Measurements from ENCODE around the gene ANXA3. TPM values are rescaled to one million over a fixed set of nuclear protein-coding genes. Genes with fewer than 3 reads are reported as not detected.

The ANXA3 gene
- total RNA-seq, 1 donor from 2014 or later: 1.9 TPM

GRCh38 chr4:78642934-78643333 is 91.4 kb downstream of the ANXA3 start:
- Mint-ChIP-seq H3K27ac (no peak overlapping the region), H3K4me1 (peaks cover 33% of the 10 kb centered on the region), H3K4me3 (no peak overlapping the region), H3K36me3 (ENCODE audit: low read depth) (no peaks in the 10 kb centered on the region), H3K27me3 (no peaks in the 10 kb centered on the region), H3K9me3 (no peaks in the 10 kb centered on the region)
- no peak for DNase-seq
- intact Hi-C loops (cut with micrococcal nuclease): no loop called here

GRCh38 chr4:78644063-78644691 is 92.6 kb downstream of the ANXA3 start:
- Mint-ChIP-seq H3K27ac (no peak overlapping the region), H3K36me3 (ENCODE audit: low read depth) (no peaks in the 10 kb centered on the region), H3K9me3 (no peaks in the 10 kb centered on the region), H3K4me3 (no peak overlapping the region), H3K4me1 (peaks cover 23% of the 10 kb centered on the region), H3K27me3 (no peaks in the 10 kb centered on the region)
- intact Hi-C loops (cut with micrococcal nuclease): no loop called here
- no peak for DNase-seq

GRCh38 chr4:78644744-78645330 is 93.3 kb downstream of the ANXA3 start:
- Mint-ChIP-seq H3K36me3 (ENCODE audit: low read depth) (no peaks in the 10 kb centered on the region), H3K27me3 (no peaks in the 10 kb centered on the region), H3K4me3 (no peak overlapping the region), H3K27ac (no peak overlapping the region), H3K9me3 (peaks cover 2% of the 10 kb centered on the region), H3K4me1 (peaks cover 20% of the 10 kb centered on the region)
- DNase-seq: peak; percentile 82
- intact Hi-C loops (cut with micrococcal nuclease): no loop called here

GRCh38 chr4:78645853-78646757 is 94.5 kb downstream of the ANXA3 start:
- Mint-ChIP-seq H3K27me3 (no peaks in the 10 kb centered on the region), H3K4me3 (no peak overlapping the region), H3K4me1 (peaks cover 17% of the 10 kb centered on the region), H3K36me3 (ENCODE audit: low read depth) (no peaks in the 10 kb centered on the region), H3K9me3 (peaks cover 6% of the 10 kb centered on the region), H3K27ac (no peak overlapping the region)
- DNase-seq: no peak
- intact Hi-C loops (cut with micrococcal nuclease): no loop called here

GRCh38 chr4:78647272-78647671 is 95.7 kb downstream of the ANXA3 start:
- no peaks in the 10 kb centered on the region for H3K36me3 Mint-ChIP-seq (ENCODE audit: low read depth)
- H3K9me3 Mint-ChIP-seq: peaks cover 6% of the 10 kb centered on the region
- no peak overlapping the region for H3K27ac Mint-ChIP-seq
- H3K4me1 Mint-ChIP-seq: peaks cover 14% of the 10 kb centered on the region
- H3K4me3 Mint-ChIP-seq: no peak overlapping the region
- H3K27me3 Mint-ChIP-seq: no peaks in the 10 kb centered on the region
- DNase-seq: no peak
- intact Hi-C loops (cut with micrococcal nuclease): no loop called here

GRCh38 chr4:78648640-78649363 is 97.2 kb downstream of the ANXA3 start:
- intact Hi-C loops (cut with micrococcal nuclease): no loop called here
- no peaks in the 10 kb centered on the region for H3K36me3 Mint-ChIP-seq (ENCODE audit: low read depth)
- no peak for DNase-seq
- H3K27ac Mint-ChIP-seq: no peak overlapping the region
- peaks cover 6% of the 10 kb centered on the region for H3K9me3 Mint-ChIP-seq
- peaks cover 7% of the 10 kb centered on the region for H3K4me1 Mint-ChIP-seq
- no peak overlapping the region for H3K4me3 Mint-ChIP-seq
- no peaks in the 10 kb centered on the region for H3K27me3 Mint-ChIP-seq

- DNase-seq: no peak
- Mint-ChIP-seq H3K9me3 (peaks cover 6% of the 10 kb centered on the region), H3K27me3 (no peaks in the 10 kb centered on the region), H3K4me3 (no peak overlapping the region), H3K4me1 (peaks cover 5% of the 10 kb centered on the region), H3K36me3 (ENCODE audit: low read depth) (no peaks in the 10 kb centered on the region), H3K27ac (no peak overlapping the region)
- intact Hi-C loops (cut with micrococcal nuclease): no loop called here
These were observed 98.8 kb downstream of the ANXA3 start for GRCh38 chr4:78650106-78651024.

GRCh38 chr4:78651250-78651860 is 99.8 kb downstream of the ANXA3 start:
- DNase-seq: no peak
- H3K36me3 Mint-ChIP-seq (ENCODE audit: low read depth): no peaks in the 10 kb centered on the region
- intact Hi-C loops (cut with micrococcal nuclease): no loop called here
- H3K9me3 Mint-ChIP-seq: peaks cover 6% of the 10 kb centered on the region
- peaks cover 7% of the 10 kb centered on the region for H3K4me1 Mint-ChIP-seq
- no peak overlapping the region for H3K27ac Mint-ChIP-seq
- H3K27me3 Mint-ChIP-seq: no peaks in the 10 kb centered on the region
- no peak overlapping the region for H3K4me3 Mint-ChIP-seq

GRCh38 chr4:78652282-78652876 is 100.8 kb downstream of the ANXA3 start:
- H3K4me3 Mint-ChIP-seq: no peak overlapping the region
- H3K36me3 Mint-ChIP-seq (ENCODE audit: low read depth): no peaks in the 10 kb centered on the region
- no peak overlapping the region for H3K27ac Mint-ChIP-seq
- H3K9me3 Mint-ChIP-seq: peaks cover 6% of the 10 kb centered on the region
- no peak for DNase-seq
- no peaks in the 10 kb centered on the region for H3K27me3 Mint-ChIP-seq
- H3K4me1 Mint-ChIP-seq: peaks cover 14% of the 10 kb centered on the region
- intact Hi-C loops (cut with micrococcal nuclease): no loop called here

GRCh38 chr4:78653655-78654054 is 102.1 kb downstream of the ANXA3 start:
- Mint-ChIP-seq H3K4me3 (no peak overlapping the region), H3K9me3 (peaks cover 6% of the 10 kb centered on the region), H3K36me3 (ENCODE audit: low read depth) (no peaks in the 10 kb centered on the region), H3K27ac (no peak overlapping the region), H3K4me1 (peaks cover 23% of the 10 kb centered on the region), H3K27me3 (no peaks in the 10 kb centered on the region)
- intact Hi-C loops (cut with micrococcal nuclease): no loop called here
- DNase-seq: no peak

- Mint-ChIP-seq H3K9me3 (peaks cover 5% of the 10 kb centered on the region), H3K36me3 (ENCODE audit: low read depth) (no peaks in the 10 kb centered on the region), H3K27me3 (no peaks in the 10 kb centered on the region), H3K27ac (no peak overlapping the region), H3K4me3 (no peak overlapping the region), H3K4me1 (peaks cover 33% of the 10 kb centered on the region)
- intact Hi-C loops (cut with micrococcal nuclease): loop anchor here (5.0 kb wide), 4 partner anchors 207 to 1422 kb away; partner anchors contain the start of gene PAQR3
- DNase-seq: no peak
These were observed 103.2 kb downstream of the ANXA3 start for GRCh38 chr4:78654807-78655206.

GRCh38 chr4:78656968-78657445 is 105.4 kb downstream of the ANXA3 start:
- Mint-ChIP-seq H3K4me3 (peak overlapping the region; percentile 61), H3K4me1 (peaks cover 38% of the 10 kb centered on the region), H3K27me3 (no peaks in the 10 kb centered on the region), H3K27ac (peak overlapping the region; percentile 65), H3K9me3 (no peaks in the 10 kb centered on the region), H3K36me3 (ENCODE audit: low read depth) (no peaks in the 10 kb centered on the region)
- DNase-seq: peak; percentile 80
- intact Hi-C loops (cut with micrococcal nuclease): loop anchor here (1.0 to 5.0 kb wide), 7 partner anchors 42 to 1524 kb away; partner anchors contain the start of gene PAQR3
